Subcutaneous adipose tissue (tissue), 4 donors: ENCODE data around the gene SCAMP4. TPM values are rescaled to one million over a fixed set of nuclear protein-coding genes. Genes with fewer than 3 reads are reported as not detected.

Experiments
- total RNA-seq, 4 donors: library from RNA; depleted of rRNA; stranded (reverse); fragments of >200 nt; gene quantifications; one replicate each; pipeline ENCODE4 v1.1.0, GENCODE V29; 2016
- TF ChIP-seq, protein P1 (sequence below): fragments of 450-650 bp; IDR thresholded peaks from one replicate; pipeline ENCODE4 v1.5.1; 2016; ENCODE audit warnings: low read depth, mild to moderate bottlenecking, control low read depth, antibody characterized with exemption, moderate library complexity

The SCAMP4 gene, protein sequence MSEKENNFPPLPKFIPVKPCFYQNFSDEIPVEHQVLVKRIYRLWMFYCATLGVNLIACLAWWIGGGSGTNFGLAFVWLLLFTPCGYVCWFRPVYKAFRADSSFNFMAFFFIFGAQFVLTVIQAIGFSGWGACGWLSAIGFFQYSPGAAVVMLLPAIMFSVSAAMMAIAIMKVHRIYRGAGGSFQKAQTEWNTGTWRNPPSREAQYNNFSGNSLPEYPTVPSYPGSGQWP
- total RNA-seq: 10 to 100 TPM; 20.9 to 45.8 (median 42.4) TPM

DNA sequence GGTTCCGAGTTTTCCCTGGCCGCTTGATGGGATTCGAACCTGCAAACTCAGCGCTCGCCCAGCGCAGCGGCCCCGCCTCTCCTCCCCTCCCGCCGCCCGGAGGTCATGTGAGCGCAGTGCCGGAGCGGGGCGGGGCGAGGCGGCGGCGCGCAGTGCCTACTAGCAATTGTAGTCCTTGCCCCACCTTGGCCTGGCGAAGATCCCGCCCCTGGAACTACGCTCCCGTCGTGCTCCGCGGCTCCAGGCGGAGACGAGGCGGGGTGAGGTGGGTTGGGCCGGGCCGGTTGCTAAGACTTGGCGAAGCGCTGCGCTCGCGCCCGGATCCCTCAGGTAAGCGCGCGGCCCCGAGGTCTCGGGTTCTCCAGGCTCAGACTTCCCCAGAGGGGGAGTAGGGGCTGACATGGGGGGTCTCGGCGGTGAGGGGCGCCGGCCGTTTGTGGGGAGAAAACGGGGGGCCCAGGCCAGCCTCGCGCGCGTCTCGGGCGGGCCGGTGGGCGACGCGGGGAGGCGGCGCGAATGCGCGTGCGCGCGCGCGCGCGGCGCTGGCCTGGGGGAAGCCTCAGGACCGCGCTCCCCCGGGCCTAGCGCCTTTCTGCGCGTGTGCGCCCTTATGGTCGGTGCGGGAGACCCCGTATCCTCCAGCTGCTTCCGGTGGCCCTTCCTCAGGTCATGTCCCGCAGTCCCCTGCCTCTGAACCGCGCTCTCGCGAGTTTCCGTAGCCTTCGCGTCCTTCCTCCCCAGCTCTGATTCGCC is at the start of gene SCAMP4, which contains the start of gene ADAT3:
Gene SCAMP4 (plus strand): TSS at position 290 of the 753 bp plus-strand sequence. CDS start 9,621 bp downstream, outside the sequence.
Gene ADAT3 (plus strand): TSS at position 290 of the 753 bp plus-strand sequence. CDS start 6,649 bp downstream, outside the sequence.
- TF ChIP-seq, protein P1, sequence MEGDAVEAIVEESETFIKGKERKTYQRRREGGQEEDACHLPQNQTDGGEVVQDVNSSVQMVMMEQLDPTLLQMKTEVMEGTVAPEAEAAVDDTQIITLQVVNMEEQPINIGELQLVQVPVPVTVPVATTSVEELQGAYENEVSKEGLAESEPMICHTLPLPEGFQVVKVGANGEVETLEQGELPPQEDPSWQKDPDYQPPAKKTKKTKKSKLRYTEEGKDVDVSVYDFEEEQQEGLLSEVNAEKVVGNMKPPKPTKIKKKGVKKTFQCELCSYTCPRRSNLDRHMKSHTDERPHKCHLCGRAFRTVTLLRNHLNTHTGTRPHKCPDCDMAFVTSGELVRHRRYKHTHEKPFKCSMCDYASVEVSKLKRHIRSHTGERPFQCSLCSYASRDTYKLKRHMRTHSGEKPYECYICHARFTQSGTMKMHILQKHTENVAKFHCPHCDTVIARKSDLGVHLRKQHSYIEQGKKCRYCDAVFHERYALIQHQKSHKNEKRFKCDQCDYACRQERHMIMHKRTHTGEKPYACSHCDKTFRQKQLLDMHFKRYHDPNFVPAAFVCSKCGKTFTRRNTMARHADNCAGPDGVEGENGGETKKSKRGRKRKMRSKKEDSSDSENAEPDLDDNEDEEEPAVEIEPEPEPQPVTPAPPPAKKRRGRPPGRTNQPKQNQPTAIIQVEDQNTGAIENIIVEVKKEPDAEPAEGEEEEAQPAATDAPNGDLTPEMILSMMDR: no peak

DNA sequence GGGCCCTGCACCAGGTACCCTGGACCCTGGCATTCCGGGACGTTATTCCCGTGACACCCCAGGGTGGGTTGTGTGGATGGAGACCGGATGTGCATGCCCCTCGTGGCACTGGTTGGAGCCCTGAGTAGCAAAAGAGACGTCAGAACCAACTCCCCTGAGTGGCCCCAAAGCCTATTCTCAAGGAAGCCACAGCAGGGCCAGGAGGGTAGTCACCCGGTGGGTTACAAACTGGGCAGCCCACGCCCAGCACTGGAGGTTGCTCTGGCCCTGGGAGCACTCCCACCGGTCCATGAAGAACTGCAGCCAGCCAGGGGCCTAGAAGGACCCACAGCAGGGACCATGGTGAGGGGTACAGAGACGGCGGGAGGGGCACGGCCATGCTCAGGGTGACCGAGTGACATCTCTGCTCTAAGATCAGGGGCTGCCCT is 49.4 kb upstream of the SCAMP4 start:
- TF ChIP-seq, protein P1: no peak

GRCh38 chr19:1856345-1856697 is 48.9 kb upstream of the SCAMP4 start:
- TF ChIP-seq, protein P1: no peak

DNA sequence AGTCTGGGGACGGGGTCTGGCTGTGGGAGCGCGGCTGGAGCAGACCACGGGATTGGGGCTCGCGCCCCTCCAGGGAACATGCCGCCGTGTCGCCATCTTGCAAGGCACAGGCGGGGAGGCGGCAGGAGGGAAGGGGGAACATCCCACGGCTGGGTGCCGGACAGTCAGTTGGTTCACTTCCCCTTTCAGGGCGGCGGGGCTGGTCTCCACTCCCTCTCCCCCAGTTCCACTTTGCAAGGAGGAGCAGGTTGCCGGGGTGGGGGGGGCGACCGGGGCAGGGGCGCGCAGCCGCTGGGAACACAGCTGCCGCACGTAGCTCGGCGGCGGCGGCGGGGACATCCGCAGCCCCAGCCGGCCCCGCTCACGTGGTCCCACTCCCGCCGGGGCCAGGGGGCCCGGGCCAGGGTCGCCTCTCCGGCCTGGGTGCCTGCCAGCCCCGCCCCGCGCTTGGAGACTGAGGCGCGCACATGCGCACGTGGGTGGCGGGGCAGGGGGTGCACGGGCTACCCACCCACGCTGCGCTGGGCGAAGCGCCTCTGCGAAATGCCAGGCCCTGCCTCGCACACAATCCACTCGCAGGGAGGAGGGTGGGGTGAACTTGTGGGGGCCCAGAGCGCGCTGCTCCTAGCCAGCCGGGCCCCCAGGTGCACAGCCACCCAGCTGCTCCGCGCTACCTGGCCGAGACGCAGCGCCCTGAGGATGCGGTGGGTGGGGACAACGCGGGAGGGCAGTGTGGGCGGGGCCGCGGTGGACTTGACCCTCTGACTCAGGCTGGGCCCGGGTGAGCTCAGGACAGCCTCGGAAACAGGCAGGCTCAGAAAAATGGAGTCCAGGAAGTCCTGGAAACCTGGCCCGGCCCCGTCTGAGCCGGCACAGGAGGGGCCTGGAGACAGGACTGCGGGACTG is 48.2 kb upstream of the SCAMP4 start:
- TF ChIP-seq, protein P1: no peak

- TF ChIP-seq, protein P1: no peak
Observed at GRCh38 chr19:1857648-1858326, 47.4 kb upstream of the SCAMP4 start.

DNA sequence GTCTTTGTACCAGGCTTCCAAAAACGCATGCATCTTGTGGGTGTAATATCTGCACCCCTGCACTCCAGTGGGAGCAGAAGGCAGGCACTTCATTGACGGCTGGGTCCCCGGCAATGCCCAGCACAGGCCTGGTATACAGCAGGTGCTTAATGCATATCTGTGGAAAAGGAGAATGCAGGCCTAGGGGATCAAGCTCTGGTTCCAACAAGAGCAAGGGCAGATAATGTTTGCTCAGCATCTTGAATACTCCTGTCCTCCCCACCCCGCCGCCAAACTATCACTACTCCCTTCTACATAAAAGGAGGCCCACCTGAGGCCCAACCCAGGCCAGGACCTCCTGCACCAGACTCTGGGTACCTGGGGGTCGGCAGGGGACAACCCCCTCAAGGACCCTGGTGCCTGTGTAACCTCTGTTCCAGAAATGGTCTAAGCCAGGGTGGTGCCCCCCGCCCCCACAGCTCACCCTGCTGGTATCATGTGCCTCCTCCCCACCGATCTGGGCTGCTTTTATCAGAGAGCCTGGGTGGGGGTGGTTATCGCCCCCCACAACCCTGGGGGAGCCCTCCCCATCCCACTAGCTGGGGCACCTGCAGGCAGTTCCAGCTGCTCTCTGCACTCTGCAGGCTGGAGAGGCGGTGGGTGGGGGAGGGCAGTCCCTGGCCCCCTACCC is 46.7 kb upstream of the SCAMP4 start:
- TF ChIP-seq, protein P1: no peak
